HTERT RPE-1 (cell line): ENCODE measurements around the gene RGS12.

Source experiments
- in situ Hi-C: fragments of 300-500 bp; cut with MboI; formaldehyde crosslinking; loops from 4 replicates; pipeline ENCODE4 v1.14.3; 2020; ENCODE audit warnings: low sequenced_read_pairs

Gene RGS12

GRCh38 chr4:3292571-3293400 is at the start of gene RGS12:
RGS12 (plus strand) TSS chr4:3293021; CDS start chr4:3316171, 23,150 bp downstream.
- in situ Hi-C loops: no loop called here

GRCh38 chr4:3243136-3243780 is 49.6 kb upstream of the RGS12 start:
- in situ Hi-C loops: no loop called here

- in situ Hi-C loops: no loop called here
These were observed 48.8 kb upstream of the RGS12 start for GRCh38 chr4:3244002-3244401.

GRCh38 chr4:3244747-3245146 is 48.1 kb upstream of the RGS12 start:
- in situ Hi-C loops: no loop called here

GRCh38 chr4:3245676-3246075 is 47.1 kb upstream of the RGS12 start:
- in situ Hi-C loops: no loop called here

GRCh38 chr4:3246458-3247398 is 46.1 kb upstream of the RGS12 start:
- in situ Hi-C loops: no loop called here

GRCh38 chr4:3247399-3248177 is 45.2 kb upstream of the RGS12 start:
- in situ Hi-C loops: no loop called here

- in situ Hi-C loops: no loop called here
These were observed 44.7 kb upstream of the RGS12 start for GRCh38 chr4:3248178-3248480.

- in situ Hi-C loops: no loop called here
These were observed 43.8 kb upstream of the RGS12 start, which contains the start of gene MSANTD1 for GRCh38 chr4:3248811-3249661. MSANTD1 (plus strand) TSS chr4:3249159; CDS start chr4:3249223, 64 bp downstream.

- in situ Hi-C loops: no loop called here
These were observed 42.9 kb upstream of the RGS12 start for GRCh38 chr4:3249711-3250437.

GRCh38 chr4:3250438-3250955 is 42.3 kb upstream of the RGS12 start:
- in situ Hi-C loops: no loop called here

- in situ Hi-C loops: no loop called here
These were observed 41.7 kb upstream of the RGS12 start for GRCh38 chr4:3250956-3251690.

GRCh38 chr4:3251691-3252479 is 40.9 kb upstream of the RGS12 start:
- in situ Hi-C loops: no loop called here

GRCh38 chr4:3252480-3252828 is 40.4 kb upstream of the RGS12 start:
- in situ Hi-C loops: no loop called here

- in situ Hi-C loops: no loop called here
These were observed 39.8 kb upstream of the RGS12 start for GRCh38 chr4:3252831-3253641.

GRCh38 chr4:3253808-3254207 is 39.0 kb upstream of the RGS12 start:
- in situ Hi-C loops: no loop called here
